Measurements from ENCODE around the gene RPL36.
A peak's percentile ranks its signal among the peaks of the same experiment; 100 is the strongest.

The RPL36 gene

DNA sequence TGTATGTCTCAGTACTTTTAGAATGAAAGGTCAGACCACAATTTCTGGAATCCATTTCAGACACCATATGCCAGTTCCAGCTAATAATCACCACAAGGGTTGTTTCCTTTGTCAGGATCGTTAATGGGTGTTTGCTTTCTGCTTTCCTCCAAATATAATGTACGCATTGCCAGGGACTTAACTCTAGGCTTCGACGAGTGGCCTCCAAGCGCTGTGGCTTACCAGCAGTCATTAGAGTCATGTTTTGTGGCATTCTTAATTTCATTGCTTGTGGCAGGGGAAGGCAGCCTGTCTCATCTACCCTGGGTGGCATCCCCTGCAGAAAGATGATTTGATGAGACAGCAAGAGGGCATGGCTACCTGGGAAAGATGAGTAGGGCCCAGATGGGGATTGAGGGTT is 44.7 kb upstream of the RPL36 start:
- H3K27ac ChIP-seq = no peak overlapping the region
- H3K4me3 ChIP-seq (ENCODE audit: low read depth, low read length) = no peak overlapping the region
- no peaks in the 10 kb centered on the region for H3K27me3 ChIP-seq (replicated peaks)
- in situ Hi-C loops (cut with HindIII; ENCODE audit: low pct_ligation_motif_present, low sequenced_read_pairs) = no loop called here
- no peak for DNase-seq
- TF ChIP-seq, protein P1, sequence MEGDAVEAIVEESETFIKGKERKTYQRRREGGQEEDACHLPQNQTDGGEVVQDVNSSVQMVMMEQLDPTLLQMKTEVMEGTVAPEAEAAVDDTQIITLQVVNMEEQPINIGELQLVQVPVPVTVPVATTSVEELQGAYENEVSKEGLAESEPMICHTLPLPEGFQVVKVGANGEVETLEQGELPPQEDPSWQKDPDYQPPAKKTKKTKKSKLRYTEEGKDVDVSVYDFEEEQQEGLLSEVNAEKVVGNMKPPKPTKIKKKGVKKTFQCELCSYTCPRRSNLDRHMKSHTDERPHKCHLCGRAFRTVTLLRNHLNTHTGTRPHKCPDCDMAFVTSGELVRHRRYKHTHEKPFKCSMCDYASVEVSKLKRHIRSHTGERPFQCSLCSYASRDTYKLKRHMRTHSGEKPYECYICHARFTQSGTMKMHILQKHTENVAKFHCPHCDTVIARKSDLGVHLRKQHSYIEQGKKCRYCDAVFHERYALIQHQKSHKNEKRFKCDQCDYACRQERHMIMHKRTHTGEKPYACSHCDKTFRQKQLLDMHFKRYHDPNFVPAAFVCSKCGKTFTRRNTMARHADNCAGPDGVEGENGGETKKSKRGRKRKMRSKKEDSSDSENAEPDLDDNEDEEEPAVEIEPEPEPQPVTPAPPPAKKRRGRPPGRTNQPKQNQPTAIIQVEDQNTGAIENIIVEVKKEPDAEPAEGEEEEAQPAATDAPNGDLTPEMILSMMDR (IDR thresholded peaks at IDR 0.05; ENCODE audit: low read depth, low read length, missing control alignments) = no peak
- peaks cover 73% of the 10 kb centered on the region for H3K36me3 ChIP-seq (replicated peaks)

DNA sequence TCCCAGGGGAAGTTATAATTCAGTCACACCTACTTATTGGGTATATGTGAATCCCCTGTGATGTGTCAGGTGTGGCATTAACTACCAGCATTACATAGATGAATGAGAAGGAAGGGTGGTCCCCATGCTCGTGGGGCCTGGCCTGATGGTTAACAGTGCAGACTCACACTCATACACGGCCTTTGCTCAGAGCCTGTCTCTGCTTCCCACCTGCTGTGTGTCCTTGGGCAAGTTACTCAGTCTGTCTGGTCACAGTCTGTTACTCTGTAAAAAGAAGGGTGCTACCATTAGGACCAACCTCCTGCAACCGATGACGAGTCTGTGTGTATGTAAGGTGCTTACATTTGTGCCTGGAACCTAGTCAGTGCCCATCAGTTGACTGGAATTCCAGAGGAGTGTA is 43.4 kb upstream of the RPL36 start:
- Histone ChIP-seq H3K4me3 (ENCODE audit: low read depth, low read length) (no peak overlapping the region), H3K36me3 (replicated peaks) (peaks cover 81% of the 10 kb centered on the region), H3K27me3 (replicated peaks) (no peaks in the 10 kb centered on the region), H3K27ac (no peak overlapping the region)
- no peak for DNase-seq
- in situ Hi-C loops (cut with HindIII; ENCODE audit: low pct_ligation_motif_present, low sequenced_read_pairs) = no loop called here
- TF ChIP-seq, protein P1 (IDR thresholded peaks at IDR 0.05; ENCODE audit: low read depth, low read length, missing control alignments) = no peak

DNA sequence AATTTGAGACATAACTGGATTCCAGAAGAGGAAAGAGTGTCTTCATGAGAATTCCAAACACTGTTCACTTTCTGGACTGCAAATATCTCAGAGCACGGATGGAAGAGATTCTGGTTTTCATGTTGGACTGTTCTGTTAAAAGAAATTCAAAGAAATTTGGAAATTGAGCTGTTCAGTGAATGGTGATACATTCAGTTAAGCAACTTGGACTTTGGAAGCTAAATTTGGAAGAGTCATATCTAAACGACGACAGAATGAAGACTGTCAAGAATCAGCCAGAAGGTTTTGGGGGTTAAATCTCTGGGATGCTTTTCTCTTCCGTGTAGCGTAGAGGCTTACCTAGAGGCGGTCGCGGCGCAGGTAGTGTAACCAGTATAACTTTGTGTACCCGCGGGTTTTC is 41.6 kb upstream of the RPL36 start:
- no peak overlapping the region for H3K4me3 ChIP-seq (ENCODE audit: low read depth, low read length)
- H3K27ac ChIP-seq = no peak overlapping the region
- TF ChIP-seq, protein P1 (IDR thresholded peaks at IDR 0.05; ENCODE audit: low read depth, low read length, missing control alignments) = no peak
- no peak for DNase-seq
- peaks cover 83% of the 10 kb centered on the region for H3K36me3 ChIP-seq (replicated peaks)
- in situ Hi-C loops (cut with HindIII; ENCODE audit: low pct_ligation_motif_present, low sequenced_read_pairs) = no loop called here
- H3K27me3 ChIP-seq (replicated peaks) = no peaks in the 10 kb centered on the region

DNA sequence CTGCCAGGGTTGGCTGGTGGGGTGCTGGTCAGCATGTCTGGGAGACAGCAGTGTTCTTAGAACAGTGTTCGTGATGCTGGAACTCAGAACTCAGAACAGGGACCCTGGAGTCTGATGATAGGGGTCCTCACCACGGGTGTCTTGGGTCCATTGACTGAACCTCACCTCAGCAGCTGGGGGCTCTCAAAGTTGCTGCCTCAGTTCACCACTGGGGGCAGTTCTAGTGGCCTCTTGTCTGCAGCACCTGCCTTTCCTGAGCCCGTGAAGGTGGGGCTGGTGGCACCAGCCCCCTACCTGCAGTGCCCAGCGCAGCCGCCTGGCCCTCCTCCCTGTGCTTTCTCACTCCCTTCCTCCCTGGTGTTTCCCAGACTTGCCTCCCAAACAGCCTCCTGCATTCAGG is 38.7 kb upstream of the RPL36 start:
- in situ Hi-C loops (cut with HindIII; ENCODE audit: low pct_ligation_motif_present, low sequenced_read_pairs) = no loop called here
- TF ChIP-seq, protein P1 (IDR thresholded peaks at IDR 0.05; ENCODE audit: low read depth, low read length, missing control alignments) = peak; percentile 15

DNA sequence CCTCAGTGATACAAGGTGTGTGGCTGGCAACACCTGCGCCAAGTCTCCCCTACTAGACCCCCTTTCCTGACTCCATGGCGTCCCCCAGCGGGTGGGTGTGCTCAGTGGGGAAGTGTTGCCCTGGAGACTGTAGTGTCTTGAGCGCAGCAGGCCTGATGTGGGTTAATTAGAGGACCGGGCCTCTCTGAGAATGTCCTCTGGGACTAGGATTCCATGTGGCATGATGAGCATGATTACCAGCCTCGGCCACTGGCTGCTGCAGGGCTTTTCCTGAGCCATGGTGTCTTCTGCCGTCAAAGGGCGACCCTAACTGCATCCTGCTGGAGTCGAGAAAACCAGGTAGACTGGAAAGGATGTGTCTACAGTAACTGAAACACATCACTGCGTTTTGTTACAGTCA is 37.8 kb upstream of the RPL36 start:
- no peak overlapping the region for H3K27ac ChIP-seq
- no peak overlapping the region for H3K4me3 ChIP-seq (ENCODE audit: low read depth, low read length)
- TF ChIP-seq, protein P1 (IDR thresholded peaks at IDR 0.05; ENCODE audit: low read depth, low read length, missing control alignments) = no peak
- H3K27me3 ChIP-seq (replicated peaks) = no peaks in the 10 kb centered on the region
- no peak for DNase-seq
- in situ Hi-C loops (cut with HindIII; ENCODE audit: low pct_ligation_motif_present, low sequenced_read_pairs) = no loop called here
- H3K36me3 ChIP-seq (replicated peaks) = peaks cover 80% of the 10 kb centered on the region

More for the DNA sequence above, 38.7 kb upstream of the RPL36 start:
- DNase-seq = no peak
- H3K36me3 ChIP-seq (replicated peaks) = peaks cover 83% of the 10 kb centered on the region
- no peak overlapping the region for H3K4me3 ChIP-seq (ENCODE audit: low read depth, low read length)
- H3K27ac ChIP-seq = no peak overlapping the region
- H3K27me3 ChIP-seq (replicated peaks) = no peaks in the 10 kb centered on the region

DNA sequence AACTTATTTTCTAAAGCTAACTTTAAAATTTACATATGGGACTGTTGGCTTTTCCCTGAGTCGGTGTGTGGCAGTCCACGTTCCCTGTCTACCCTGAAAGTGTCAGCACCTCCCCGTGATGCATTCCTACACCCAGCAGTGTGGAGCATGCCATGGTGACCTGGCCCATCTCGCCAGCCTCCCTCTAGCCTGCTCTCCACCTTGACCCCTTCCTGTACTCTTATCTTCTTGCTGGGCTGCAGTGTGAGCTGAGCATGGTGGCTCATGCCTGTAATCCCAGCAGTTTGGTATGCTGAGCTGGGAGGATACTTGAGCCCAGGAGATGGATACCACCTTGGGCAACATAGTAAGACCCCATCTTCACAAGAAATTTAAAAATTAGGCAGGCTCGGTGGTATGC is 35.2 kb upstream of the RPL36 start:
- peaks cover 88% of the 10 kb centered on the region for H3K36me3 ChIP-seq (replicated peaks)
- in situ Hi-C loops (cut with HindIII; ENCODE audit: low pct_ligation_motif_present, low sequenced_read_pairs) = no loop called here
- TF ChIP-seq, protein P1 (IDR thresholded peaks at IDR 0.05; ENCODE audit: low read depth, low read length, missing control alignments) = no peak
- H3K27me3 ChIP-seq (replicated peaks) = no peaks in the 10 kb centered on the region
- no peak overlapping the region for H3K4me3 ChIP-seq (ENCODE audit: low read depth, low read length)
- H3K27ac ChIP-seq = no peak overlapping the region
- no peak for DNase-seq
